ENCODE measurements around the gene ZNF786.

DNA sequence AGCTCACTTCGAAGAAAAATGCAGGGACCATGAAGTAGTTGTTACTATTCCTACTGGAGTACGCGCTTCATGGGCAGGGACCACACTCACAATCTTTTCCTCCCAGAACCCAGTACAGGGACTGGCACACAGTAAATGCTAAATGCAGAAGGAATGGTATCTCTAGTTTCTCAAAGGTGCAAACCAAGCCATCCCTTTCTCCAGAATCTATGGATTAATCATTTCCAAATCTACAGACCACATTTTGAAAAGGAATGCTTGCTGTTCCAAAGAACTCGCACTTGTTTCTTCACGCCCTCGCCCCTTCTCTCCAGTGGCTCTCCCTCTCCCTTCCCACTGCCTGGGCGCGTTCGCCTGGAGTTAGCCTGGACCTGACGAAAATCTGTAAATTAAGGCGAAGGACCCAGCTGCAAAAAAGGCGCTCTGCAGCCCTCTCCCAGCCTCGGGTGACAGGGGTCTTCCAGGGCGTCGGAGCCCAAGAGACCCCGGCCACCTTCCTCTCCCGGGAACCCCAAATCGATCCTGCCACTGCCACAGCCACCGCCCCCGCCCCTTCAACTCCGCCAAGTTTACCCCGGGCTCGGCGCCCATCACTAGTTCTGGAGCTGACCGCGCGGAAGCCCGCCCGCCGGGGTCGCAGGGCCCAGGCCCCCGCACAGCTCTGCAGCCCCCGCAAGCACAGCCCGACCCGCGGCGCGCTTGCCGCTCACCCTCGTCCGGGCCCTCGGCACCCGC is 62.7 kb downstream of the ZNF786 start:
- TF ChIP-seq, protein P1, sequence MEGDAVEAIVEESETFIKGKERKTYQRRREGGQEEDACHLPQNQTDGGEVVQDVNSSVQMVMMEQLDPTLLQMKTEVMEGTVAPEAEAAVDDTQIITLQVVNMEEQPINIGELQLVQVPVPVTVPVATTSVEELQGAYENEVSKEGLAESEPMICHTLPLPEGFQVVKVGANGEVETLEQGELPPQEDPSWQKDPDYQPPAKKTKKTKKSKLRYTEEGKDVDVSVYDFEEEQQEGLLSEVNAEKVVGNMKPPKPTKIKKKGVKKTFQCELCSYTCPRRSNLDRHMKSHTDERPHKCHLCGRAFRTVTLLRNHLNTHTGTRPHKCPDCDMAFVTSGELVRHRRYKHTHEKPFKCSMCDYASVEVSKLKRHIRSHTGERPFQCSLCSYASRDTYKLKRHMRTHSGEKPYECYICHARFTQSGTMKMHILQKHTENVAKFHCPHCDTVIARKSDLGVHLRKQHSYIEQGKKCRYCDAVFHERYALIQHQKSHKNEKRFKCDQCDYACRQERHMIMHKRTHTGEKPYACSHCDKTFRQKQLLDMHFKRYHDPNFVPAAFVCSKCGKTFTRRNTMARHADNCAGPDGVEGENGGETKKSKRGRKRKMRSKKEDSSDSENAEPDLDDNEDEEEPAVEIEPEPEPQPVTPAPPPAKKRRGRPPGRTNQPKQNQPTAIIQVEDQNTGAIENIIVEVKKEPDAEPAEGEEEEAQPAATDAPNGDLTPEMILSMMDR (IDR thresholded peaks at IDR 0.05), result no peak
- TF ChIP-seq POLR2A (IDR thresholded peaks at IDR 0.05), result no peak
